ENCODE data around the gene CTRB2.

GRCh38 chr16:75198135-75198600 lies 8.8 kb downstream of the CTRB2 start:
- no peak for TF ChIP-seq CTCF (IDR thresholded peaks at IDR 0.05)
- no peak for TF ChIP-seq EZH2 (IDR thresholded peaks at IDR 0.05)

Data from neural progenitor cell (in vitro differentiated cells).